Measurements from ENCODE around the gene CLN3.

Gene CLN3

DNA sequence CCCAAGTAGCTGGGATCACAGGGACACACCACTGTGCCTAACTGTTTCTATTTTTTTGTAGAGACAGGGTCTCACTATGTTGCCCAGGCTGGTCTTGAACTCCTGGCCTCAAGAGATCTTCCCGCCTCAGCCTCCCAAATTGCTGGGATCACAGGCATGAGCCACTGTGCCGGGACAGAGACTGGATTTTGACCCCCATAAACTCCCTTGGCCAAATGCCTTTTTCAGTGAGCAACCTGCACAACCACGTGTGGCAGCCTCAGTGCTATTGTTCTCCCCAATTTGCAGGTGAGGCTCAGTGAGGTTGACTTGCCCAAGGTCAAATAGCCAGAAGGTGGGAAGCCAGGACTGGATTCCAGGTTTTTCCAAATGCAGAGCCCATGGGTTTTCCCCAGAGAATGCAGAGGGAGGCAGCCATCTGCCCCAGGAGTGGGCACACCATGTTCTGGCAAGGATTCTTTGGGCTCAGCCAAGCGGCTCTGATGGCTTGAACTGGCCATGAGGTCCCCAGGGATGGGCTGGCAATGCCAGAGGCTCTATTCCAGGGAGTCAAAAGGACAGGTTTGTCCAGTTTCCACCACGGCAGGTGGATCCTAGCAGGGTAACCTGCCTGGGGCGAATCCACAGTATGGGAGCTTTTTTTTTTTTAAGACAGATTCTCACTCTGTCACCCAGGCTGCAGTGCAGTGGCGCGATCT lies 13.0 kb upstream of the CLN3 start:
- Histone ChIP-seq H2AFZ (ENCODE audit: low read depth, low read length, severe bottlenecking) (no peak overlapping the region), H3F3A (ENCODE audit: insufficient read depth) (no peaks in the 10 kb centered on the region), H3K27me3 (ENCODE audit: low read length) (no peaks in the 10 kb centered on the region), H3K9ac (ENCODE audit: low read length) (no peak overlapping the region), H3K9me2 (replicated peaks; ENCODE audit: insufficient read depth, low read length) (no peaks in the 10 kb centered on the region), H3K9me3 (ENCODE audit: insufficient read depth, low read length) (no peaks in the 10 kb centered on the region), H4K20me1 (ENCODE audit: low read depth, low read length) (no peaks in the 10 kb centered on the region), H3K36me3 (ENCODE audit: low read length) (no peaks in the 10 kb centered on the region), H3K27ac (ENCODE audit: low read depth, low read length) (no peak overlapping the region), H3K4me3 (ENCODE audit: insufficient read depth, low read length, poor library complexity, severe bottlenecking) (no peak overlapping the region), H3K4me2 (ENCODE audit: low read depth, low read length, poor library complexity, severe bottlenecking) (no peak overlapping the region), H3K79me2 (ENCODE audit: insufficient read depth, low read length) (no peaks in the 10 kb centered on the region)
- no peak for TF ChIP-seq EZH2phosphoT487 (conservative IDR thresholded peaks at IDR 0.05; ENCODE audit: low read length)
- no peak for TF ChIP-seq CTCF (IDR thresholded peaks at IDR 0.05; ENCODE audit: insufficient read depth, low read length, poor library complexity, severe bottlenecking)

GRCh38 chr16:28503470-28504259 lies 11.8 kb upstream of the CLN3 start:
- no peak overlapping the region for H3K27ac ChIP-seq (ENCODE audit: low read depth, low read length)
- no peaks in the 10 kb centered on the region for H3K9me3 ChIP-seq (ENCODE audit: insufficient read depth, low read length)
- no peaks in the 10 kb centered on the region for H3F3A ChIP-seq (ENCODE audit: insufficient read depth)
- no peaks in the 10 kb centered on the region for H3K9me2 ChIP-seq (replicated peaks; ENCODE audit: insufficient read depth, low read length)
- no peak overlapping the region for H3K4me2 ChIP-seq (ENCODE audit: low read depth, low read length, poor library complexity, severe bottlenecking)
- H3K79me2 ChIP-seq (ENCODE audit: insufficient read depth, low read length), result no peaks in the 10 kb centered on the region
- H4K20me1 ChIP-seq (ENCODE audit: low read depth, low read length), result no peaks in the 10 kb centered on the region
- H3K27me3 ChIP-seq (ENCODE audit: low read length), result no peaks in the 10 kb centered on the region
- TF ChIP-seq EZH2phosphoT487 (conservative IDR thresholded peaks at IDR 0.05; ENCODE audit: low read length) (no peak), CTCF (IDR thresholded peaks at IDR 0.05; ENCODE audit: insufficient read depth, low read length, poor library complexity, severe bottlenecking) (no peak)
- H3K9ac ChIP-seq (ENCODE audit: low read length), result no peak overlapping the region
- H3K4me3 ChIP-seq (ENCODE audit: insufficient read depth, low read length, poor library complexity, severe bottlenecking), result no peak overlapping the region
- no peak overlapping the region for H2AFZ ChIP-seq (ENCODE audit: low read depth, low read length, severe bottlenecking)
- no peaks in the 10 kb centered on the region for H3K36me3 ChIP-seq (ENCODE audit: low read length)

GRCh38 chr16:28502290-28502689 lies 10.4 kb upstream of the CLN3 start:
- Histone ChIP-seq H3K27me3 (ENCODE audit: low read length) (no peaks in the 10 kb centered on the region), H3K9ac (ENCODE audit: low read length) (no peak overlapping the region), H3K9me3 (ENCODE audit: insufficient read depth, low read length) (no peaks in the 10 kb centered on the region), H4K20me1 (ENCODE audit: low read depth, low read length) (no peaks in the 10 kb centered on the region), H3K36me3 (ENCODE audit: low read length) (no peaks in the 10 kb centered on the region), H3F3A (ENCODE audit: insufficient read depth) (no peaks in the 10 kb centered on the region), H2AFZ (ENCODE audit: low read depth, low read length, severe bottlenecking) (no peak overlapping the region), H3K9me2 (replicated peaks; ENCODE audit: insufficient read depth, low read length) (no peaks in the 10 kb centered on the region), H3K27ac (ENCODE audit: low read depth, low read length) (no peak overlapping the region), H3K4me3 (ENCODE audit: insufficient read depth, low read length, poor library complexity, severe bottlenecking) (no peak overlapping the region), H3K79me2 (ENCODE audit: insufficient read depth, low read length) (no peaks in the 10 kb centered on the region), H3K4me2 (ENCODE audit: low read depth, low read length, poor library complexity, severe bottlenecking) (no peak overlapping the region)
- TF ChIP-seq EZH2phosphoT487 (conservative IDR thresholded peaks at IDR 0.05; ENCODE audit: low read length), result no peak
- TF ChIP-seq CTCF (IDR thresholded peaks at IDR 0.05; ENCODE audit: insufficient read depth, low read length, poor library complexity, severe bottlenecking), result no peak

Measured in SU-DHL-6 (cell line).